HG03558 (cell line): Measurements from ENCODE around the gene CUL7.
"Not testable (repeated sequence)": the region's sequence is repeated elsewhere in the genome, so short reads cannot be mapped to it uniquely, and the experiment has no call there.

Experiments used
- ATAC-seq: cut with Tn5 transposase; IDR thresholded peaks from one replicate; pipeline ENCODE4 v1.9.1; 2021; ENCODE audit warnings: moderate number of reproducible peaks; ENCODE audit not compliant: unreplicated experiment; ENCODE audit errors: extremely low read depth

Gene CUL7

GRCh38 chr6:43052225-43052841 is 1.3 kb downstream of the CUL7 start:
- ATAC-seq: no peak

- ATAC-seq: no peak
Observed at GRCh38 chr6:43050981-43051380, 2.7 kb downstream of the CUL7 start.

DNA sequence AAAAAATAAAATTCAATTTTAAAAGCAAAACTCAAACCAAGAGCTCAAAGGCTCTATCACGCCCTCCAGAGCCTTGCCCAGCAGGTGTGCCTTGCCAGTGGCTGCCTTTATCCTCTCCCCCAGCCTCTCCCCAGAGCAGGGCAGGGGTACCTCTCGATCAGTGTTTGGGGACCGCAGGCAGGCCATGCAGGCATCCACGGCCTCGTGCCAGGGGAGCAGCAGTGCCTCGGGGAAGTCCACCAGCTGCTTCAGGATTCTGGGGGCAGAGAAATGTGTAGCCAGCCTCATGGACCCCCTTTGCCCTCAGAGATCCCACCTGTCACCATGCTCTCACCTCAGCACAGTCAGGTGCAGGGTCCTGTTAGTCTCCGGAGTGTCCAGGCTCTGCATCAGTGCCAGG is 5.7 kb downstream of the CUL7 start:
- no peak for ATAC-seq

- ATAC-seq: no peak
Observed at GRCh38 chr6:43045371-43045930, 8.2 kb downstream of the CUL7 start.

DNA sequence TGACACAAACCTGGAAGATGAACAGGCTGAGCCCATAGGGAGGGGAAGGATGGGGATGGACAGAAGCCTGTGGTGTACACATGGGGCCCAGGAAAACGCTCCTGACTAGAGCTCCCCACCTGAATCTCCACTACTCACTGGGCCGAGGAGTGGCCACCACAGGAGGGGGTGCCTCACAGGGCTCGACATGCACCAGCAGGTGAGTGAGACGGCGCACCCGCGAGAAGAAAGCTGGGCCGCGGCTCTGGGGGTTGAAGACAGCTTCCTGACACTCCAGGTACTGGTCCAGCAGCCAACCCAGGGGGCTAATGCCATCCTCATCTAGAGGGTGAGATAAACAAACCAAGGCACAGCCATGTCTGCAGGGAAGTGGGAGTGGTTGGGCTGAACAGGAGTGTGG is 10.3 kb downstream of the CUL7 start:
- ATAC-seq: no peak

GRCh38 chr6:43041475-43041874 is 12.2 kb downstream of the CUL7 start:
- ATAC-seq: not testable (repeated sequence)

- no peak for ATAC-seq
Observed at GRCh38 chr6:43040542-43041257, 13.0 kb downstream of the CUL7 start.

GRCh38 chr6:43038727-43039126 is 14.9 kb downstream of the CUL7 start:
- ATAC-seq: no peak

GRCh38 chr6:43037706-43038105 is 15.9 kb downstream of the CUL7 start:
- no peak for ATAC-seq

GRCh38 chr6:43037197-43037596 is 16.5 kb downstream of the CUL7 start:
- ATAC-seq: no peak

- ATAC-seq: no peak
Observed at GRCh38 chr6:43036712-43037111, 16.9 kb downstream of the CUL7 start.

DNA sequence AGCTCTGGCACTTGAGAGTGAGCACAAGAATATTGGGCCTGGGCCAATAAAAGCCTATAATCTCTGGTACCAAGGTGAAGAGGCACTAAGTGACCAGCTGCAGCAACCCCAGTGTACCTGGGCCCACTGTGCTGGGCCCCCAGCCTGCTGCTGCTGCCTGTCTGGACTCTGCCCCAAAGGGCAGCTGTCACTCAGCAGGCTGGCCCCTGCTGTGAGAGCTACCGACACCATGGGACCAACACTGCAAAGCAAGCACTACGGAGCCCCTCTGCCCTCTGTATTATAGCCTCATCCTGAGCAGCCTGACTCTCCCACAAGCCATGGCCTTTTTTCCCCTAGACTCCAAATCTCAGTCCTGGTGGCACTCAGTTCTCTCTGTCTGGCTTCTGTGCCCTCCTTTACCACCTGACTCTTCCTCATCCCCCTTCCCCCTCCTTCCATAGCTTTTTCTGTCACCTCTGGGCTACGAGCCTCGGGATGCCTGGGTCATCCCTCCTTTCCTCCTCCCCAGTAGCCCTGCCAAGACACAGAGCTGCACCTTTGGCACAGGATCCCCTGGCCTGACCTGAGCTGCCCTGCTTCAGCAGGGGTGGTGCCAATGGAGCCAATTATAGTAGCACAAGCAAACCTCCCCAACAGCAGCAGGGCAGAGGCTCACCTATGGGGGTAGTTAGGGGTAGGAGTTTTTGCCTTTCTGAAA is 18.0 kb downstream of the CUL7 start:
- ATAC-seq: no peak

- ATAC-seq: no peak
Observed at GRCh38 chr6:43034190-43034525, 19.5 kb downstream of the CUL7 start.

DNA sequence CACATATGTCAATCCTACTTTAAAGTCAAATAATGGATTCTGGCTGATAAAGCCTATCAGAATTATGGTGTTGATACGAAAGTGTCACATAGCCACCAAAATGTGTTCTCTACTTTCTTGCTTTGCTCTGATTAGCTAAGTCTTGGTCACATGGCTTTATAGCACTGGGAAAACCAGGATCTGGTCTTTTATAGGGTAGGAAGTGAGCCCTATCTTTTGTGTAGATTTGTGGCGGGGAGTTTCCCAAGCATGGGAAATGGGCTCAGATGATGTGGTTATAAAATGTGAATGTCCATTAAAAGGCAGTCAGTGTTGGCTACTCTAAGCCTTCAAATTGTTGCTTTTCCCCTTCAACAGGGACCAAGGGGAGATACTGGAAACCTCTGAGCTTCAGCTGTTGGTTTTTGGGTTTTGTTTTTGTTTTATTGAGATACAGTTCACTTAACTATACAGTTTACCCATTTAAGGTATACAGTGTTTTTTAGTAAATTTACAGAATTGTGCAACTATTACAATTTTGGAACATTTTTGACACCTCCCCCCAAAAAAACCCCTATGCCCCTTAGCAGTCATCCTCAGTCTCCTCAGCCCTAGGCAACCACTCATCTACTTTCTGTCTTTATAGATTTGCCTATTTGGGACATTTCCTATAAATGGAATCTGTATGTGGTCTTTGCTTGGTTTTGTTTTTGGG is 20.0 kb downstream of the CUL7 start:
- ATAC-seq: no peak

DNA sequence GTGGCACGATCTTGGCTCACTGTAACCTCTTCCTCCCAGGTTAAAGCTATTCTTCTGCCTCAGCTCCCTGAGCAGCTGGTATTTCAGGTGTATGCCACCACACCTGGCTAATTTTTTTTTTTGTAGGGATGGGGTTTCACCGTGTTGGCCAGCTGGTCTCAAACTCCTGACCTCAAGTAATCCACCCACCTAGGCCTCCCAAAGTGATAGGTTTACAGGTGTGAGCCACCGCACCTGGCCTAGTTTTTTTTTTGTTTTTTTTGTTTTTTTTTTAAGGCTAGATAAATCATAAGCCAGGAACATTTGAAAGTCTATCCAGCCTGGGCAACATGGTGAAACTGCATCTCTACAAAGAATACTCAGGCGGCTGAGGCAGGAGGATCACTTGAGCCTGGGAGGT is 21.3 kb downstream of the CUL7 start:
- ATAC-seq: no peak

DNA sequence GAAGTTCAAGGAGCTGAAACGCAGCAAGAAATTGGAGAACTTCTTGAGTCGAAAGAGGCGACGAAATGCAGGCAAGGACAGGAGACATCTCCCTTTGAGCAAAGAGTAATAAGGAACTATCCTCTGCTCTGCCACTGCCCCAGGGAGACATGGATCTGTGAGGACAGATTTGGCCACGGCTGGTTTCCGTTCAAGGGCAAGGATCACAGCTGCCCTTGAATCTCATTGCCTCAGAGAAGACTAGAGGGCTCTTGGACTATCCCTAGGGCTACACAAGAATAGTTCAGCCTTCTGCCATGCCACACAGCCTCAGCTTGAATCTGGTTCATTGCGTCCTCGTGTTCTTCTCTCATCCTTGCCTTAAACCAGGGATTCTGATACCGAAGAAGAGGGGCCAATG is 24.5 kb downstream of the CUL7 start:
- ATAC-seq: no peak

- ATAC-seq: no peak
Observed at GRCh38 chr6:43026365-43026764, 27.3 kb downstream of the CUL7 start.

- ATAC-seq: no peak
Observed at GRCh38 chr6:43024436-43024835, 29.2 kb downstream of the CUL7 start.

DNA sequence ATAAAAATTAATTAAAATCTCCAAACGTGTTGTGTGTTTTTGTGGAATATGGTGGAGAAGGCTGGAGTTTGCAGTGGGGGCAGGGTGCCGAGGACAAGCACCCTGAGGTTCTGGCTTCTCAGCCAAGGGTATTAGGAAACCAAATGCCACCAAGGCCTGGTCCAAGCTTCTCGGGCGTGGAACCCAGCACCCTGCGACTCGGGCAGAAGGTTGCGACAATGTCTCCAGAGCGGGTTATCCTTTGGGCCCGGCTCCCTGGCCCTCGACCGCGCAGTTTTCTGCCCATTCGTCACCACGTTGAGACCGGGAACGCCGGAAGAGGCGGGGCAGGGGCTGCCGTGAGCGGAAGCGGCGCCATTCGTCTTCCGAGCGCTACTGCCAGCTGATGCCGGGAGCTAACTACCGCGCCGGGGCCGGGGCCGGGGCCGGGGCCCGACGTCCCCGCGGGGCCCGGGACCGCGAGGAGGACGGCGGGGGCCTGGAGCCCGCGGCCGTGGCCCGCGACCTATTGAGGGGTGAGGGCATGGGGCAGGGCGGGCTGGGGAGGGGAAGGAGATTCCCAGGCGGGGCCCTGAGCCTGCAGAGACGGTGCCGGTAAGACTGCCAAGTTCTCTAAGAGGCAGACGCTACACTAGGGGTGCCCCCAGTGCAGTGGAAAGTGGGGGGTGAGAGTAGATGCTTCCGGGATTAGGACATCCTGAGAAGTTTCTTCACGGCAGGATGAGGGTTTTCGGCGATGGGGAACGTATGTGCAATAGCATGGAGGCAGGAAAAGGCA is 32.2 kb downstream of the CUL7 start, which contains the start of gene RRP36:
Gene RRP36 (plus strand): TSS at position 354 of the 778 bp plus-strand sequence. CDS start 32 bp downstream, at position 386.
- ATAC-seq: no peak

DNA sequence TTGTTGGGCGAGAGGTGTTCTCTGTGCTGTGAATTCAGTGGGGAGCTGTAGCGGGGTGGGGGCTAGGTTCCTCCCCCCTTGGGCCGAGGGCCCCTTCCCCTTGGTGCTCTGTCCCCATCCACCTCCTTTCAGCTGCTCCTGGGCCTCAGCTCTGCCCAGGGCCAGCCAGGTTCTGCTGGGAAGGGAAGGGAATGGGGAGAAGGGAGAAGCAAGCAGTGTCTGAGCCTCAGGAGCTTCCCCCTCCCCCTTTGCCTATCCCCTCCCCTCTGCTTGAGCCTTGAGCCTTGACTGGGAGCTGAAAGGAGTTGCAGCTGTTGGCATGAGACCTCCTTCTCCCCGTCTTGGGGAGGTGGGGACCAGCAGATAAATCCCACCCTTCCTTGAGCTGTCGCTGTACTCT is 32.8 kb downstream of the CUL7 start:
- ATAC-seq: no peak
